Activated CD4-positive, alpha-beta T cell treated with anti-CD3 and anti-CD28 coated beads, Interleukin-2, amount 50 U/mL, for 4 hours (primary cell): Measurements from ENCODE around the gene SLC18A2.
"Not testable (repeated sequence)": the region's sequence is repeated elsewhere in the genome, so short reads cannot be mapped to it uniquely, and the experiment has no call there.

ENCODE experiments used
- DNase-seq, 2 experiments: peaks; one replicate each; pipeline ENCODE4 v3.0.0-alpha.2; 2020

The SLC18A2 gene

DNA sequence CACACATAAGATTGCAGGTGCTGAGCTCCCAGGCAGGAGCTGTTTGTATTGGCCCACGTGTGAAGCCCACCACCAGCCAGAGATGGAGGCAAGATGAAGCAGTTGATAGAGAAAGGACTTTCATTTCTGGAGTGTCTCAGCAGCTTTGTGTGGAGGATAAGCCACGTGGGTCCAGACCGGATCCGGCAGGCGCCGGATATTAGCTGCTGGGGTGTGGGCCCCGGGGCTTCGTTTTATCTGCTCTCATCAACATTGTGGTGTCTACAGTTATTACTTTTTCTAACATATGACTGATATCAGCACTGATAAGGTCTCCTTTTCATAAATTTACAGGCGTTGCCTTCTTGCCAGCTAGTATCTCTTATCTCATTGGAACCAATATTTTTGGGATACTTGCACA, 25.5 kb downstream of the SLC18A2 start:
- DNase-seq, result no peak

DNA sequence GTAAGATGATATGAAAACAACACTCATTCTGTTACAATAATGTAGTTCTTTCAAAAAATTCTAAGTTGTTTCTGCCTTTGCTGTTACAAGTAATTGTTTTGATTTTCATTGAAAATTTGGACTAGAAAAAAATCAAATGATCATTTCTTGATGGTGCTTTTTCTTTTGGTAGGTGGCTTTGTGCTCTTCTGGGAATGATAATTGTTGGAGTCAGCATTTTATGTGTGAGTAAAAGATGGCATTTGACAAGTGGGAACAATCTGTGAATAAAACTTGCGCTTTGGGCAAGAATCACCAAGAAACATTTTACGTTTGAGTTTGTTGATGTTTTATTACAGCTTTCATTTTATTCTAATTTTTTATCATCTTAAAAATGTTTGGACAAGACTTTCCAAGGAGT, 25.9 kb downstream of the SLC18A2 start:
- no peak for DNase-seq

- DNase-seq, result no peak
Observed at GRCh38 chr10:117268258-117268657, 27.3 kb downstream of the SLC18A2 start.

DNA sequence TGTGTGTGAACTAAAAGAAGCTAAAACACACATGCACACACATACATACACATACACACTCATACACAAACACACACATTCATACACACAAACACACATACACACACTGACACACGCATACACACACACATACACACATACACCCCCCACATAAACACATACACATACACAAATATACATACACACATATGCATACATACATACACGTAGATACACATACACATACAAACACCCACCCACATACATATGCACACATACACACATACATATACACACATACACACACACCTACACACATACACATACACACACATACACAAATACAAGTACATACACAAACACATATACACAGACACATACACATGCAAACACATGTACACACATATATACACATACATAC, 28.0 kb downstream of the SLC18A2 start:
- DNase-seq, result no peak

GRCh38 chr10:117271427-117271826, 30.5 kb downstream of the SLC18A2 start:
- no peak for DNase-seq

DNA sequence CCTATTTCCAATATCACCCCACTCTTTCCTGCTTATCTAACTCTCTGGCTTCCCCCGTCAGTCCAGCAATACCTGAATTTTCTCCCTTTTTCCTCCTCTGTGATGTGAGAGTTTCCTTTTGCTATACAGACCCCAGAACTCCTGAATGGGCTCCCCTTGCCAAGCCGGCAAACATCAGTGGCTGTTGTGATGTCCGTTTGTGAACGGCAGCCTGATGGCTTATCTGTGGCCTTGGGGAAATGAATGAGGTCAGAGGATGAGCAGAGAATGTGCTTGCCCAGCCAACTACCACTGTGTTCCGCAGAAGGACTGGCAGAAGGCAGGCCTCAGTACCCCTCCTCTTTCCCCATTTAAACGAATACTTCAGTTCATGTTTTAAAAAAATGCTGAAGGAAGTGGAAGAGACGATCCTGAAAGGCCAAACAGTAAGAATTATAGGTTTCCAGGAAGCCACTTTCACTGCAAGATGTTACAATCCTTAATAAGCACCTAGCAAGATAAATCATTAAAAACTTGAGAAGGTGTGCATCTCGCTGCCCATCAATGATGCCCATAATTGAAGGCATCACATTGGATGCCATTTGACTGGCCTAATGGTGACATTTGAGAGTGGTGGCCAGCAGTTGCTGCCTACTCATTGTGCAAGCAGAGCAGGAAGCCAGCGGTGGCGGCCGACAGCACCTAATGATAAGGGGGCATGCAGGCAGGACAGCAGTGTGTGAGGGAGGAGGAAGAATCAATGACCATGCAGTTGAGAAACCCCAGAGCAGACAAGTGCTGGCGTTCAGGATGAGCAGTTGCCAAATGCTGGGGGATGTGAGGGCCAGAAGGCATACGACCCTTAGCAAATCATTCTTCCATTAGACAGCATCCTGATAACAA, 31.5 kb downstream of the SLC18A2 start:
- no peak for DNase-seq

DNA sequence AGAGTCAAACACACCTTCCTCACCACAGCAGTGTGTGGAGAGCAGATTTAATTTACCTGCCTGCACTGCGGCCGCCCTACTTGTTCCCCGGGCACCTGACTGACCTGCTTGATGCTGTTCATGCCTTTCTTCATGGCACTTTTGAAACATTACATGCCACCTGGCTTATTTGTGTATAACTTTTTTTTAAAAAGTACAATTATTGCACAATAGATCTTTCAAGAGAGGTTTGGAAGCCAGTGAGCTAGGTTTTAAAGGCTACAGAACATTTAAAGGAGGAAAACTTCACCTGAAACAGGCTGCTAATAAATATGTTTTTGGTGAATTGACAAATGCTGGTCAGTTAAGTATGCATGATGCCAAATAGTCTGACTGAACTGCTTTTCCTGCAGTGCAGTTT, 33.1 kb downstream of the SLC18A2 start:
- no peak for DNase-seq

GRCh38 chr10:117274509-117274908, 33.6 kb downstream of the SLC18A2 start:
- no peak for DNase-seq

DNA sequence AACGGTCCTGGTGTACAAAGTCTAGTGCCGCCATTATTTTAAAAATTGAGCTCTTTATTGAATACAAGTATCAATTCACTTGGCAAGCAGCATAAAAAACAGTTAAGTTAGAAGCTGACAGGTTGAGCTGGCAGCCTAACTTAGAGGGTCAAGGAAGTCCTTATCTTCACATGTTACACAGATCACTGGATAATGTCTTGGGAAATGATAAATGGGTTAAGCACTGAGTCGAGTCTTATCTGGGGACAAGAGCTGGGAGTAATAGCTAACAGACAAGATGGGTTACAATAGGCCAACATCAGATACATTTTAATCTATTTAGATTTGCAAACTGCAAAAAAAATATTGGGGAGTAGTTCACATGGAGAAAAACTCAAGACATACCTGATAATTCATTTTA, 34.2 kb downstream of the SLC18A2 start:
- DNase-seq, result no peak

GRCh38 chr10:117277675-117278074, 36.8 kb downstream of the SLC18A2 start:
- DNase-seq, result no peak

- DNase-seq, result no peak
Observed at GRCh38 chr10:117284716-117285494, 44.0 kb downstream of the SLC18A2 start.

DNA sequence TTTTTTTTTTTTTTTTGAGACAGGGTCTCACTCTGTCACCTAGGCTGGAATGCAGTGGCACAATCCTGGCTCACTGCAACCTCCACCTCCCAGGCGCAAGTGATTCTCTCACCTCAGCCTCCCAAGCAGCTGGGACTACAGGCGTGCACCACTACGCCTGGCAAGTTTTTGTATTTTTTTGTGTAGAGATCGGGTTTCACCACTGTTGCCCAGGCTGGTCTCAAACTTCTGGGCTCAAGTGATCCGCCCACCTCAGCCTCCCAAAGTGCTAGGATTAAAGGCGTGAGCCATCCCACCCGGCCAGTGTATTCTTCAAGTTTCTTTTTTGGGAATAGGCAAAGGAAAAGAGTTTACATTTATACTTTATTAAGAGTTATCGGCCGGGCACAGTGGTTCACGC, 50.0 kb downstream of the SLC18A2 start:
- DNase-seq, result not testable (repeated sequence)

DNA sequence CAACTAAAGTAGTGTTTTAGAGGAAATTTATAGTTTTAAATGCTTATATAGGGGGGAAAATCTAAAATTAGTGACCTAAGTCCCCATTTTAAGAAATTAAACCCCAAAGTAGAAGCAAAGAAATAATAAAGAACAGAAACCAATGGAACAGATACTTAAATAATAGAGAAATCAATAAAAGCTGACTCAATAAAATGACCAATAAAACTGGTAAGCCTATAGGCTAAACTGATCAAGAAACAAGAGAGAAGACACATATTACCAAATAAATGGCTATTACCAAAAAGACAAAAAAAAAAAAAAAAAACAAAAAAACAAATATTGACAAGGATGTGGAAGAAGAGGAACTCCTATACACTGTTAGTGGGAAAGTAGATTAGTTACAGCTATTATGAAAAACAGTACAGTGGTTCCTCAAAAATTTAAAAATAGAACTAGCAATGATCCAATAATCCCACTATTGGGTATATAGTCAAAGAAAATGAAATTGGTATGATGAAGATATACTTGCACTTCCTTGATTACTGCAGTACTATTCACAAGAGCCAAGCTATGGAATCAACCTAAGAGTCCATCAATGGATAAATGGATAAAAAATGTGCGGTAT, 53.2 kb downstream of the SLC18A2 start:
- no peak for DNase-seq

GRCh38 chr10:117294735-117295134, 53.8 kb downstream of the SLC18A2 start:
- no peak for DNase-seq

DNA sequence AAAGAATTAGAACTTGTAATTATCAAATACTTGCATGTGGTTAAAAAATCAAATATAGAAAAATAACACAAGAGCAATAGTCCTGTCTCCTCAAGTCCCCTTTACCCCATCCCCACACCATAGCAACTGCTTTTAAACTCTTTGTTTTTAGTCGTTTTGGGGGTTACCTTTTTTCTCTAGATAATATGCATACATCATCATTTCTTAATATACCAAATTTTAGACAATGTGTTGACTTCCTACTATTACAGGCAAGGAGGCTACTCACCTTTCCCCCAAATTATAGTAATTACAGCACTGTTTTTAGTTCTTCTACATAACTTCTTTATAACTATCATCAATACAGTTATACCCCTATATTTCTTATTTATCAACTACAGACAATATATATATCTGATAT, 57.3 kb downstream of the SLC18A2 start:
- no peak for DNase-seq

- DNase-seq, result no peak
Observed at GRCh38 chr10:117299435-117299834, 58.5 kb downstream of the SLC18A2 start.

DNA sequence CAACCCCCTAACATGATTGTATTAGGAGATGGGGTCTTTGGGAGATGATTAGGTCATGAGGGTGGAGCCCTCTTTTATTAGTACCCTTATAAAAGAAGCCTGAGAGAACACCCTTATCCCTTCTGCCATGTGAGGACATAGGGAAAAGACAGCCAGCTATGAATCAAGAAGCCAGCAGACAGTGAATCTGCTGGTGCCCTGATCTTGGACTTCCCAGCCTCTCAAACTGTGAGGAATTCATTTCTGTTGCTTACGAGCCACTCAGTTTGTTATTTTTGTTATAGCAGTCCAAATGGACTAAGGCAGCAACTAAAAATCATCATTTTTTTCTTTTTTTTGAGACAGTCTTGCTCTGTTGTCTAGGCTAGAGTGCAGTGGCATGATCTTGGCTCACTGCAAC, 59.8 kb downstream of the SLC18A2 start:
- no peak for DNase-seq

GRCh38 chr10:117303451-117303850, 62.5 kb downstream of the SLC18A2 start:
- DNase-seq, result not testable (repeated sequence)

GRCh38 chr10:117306674-117307073, 65.8 kb downstream of the SLC18A2 start:
- DNase-seq, result no peak

DNA sequence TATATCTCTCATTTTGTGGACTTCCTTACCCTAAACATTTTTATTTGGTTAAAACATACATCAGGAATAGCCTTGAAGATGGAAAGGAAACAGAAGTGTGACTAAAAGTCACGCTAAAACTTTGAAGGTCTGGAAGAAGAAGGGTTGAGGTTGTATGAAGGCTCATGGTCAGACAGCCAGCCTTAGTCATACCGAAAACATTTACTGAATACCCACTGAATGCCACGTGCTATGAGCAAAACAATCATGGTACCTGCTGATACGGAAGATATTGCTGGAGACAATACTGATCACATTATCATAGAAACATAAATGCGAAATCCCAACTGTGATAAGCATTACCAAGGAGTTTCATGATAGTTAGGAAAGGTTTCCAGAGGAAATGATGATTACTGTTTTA, 70.3 kb downstream of the SLC18A2 start:
- DNase-seq, result no peak

- DNase-seq, result no peak
Observed at GRCh38 chr10:117312430-117312829, 71.5 kb downstream of the SLC18A2 start.

GRCh38 chr10:117313641-117314040, 72.7 kb downstream of the SLC18A2 start:
- DNase-seq, result no peak

DNA sequence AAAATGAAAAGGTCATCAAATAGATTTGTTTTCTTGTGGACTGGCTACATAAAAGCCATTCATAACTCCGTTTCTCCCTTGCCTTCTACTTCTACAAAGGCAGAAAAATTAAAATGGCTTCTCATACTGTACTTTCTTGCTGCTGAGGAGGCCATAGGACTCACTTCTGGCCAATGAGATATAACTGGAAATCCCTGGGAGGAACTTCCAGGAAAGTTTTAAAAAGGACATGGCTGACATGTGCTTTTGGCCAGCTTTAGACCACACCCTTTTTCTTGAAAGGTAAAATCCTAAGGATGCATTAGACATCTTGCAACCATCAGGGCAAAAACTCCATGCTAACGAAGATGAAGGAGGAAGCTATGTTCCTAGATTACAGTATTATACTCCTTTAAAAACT, 75.8 kb downstream of the SLC18A2 start:
- no peak for DNase-seq

- DNase-seq, result no peak
Observed at GRCh38 chr10:117318909-117319308, 78.0 kb downstream of the SLC18A2 start.
